K562 (cell line): ENCODE measurements around the gene CFAP157. TPM values are rescaled to one million over a fixed set of nuclear protein-coding genes. Genes with fewer than 3 reads are reported as not detected.
A peak's percentile ranks its signal among the peaks of the same experiment; 100 is the strongest.

Experiments used
- ATF7 ChIP-seq: fragments of 450-650 bp; IDR thresholded peaks from 2 replicates; pipeline ENCODE4 v1.7.1; 2014; ENCODE audit warnings: mild to moderate bottlenecking, moderate library complexity
- BCOR ChIP-seq: fragments of 450-650 bp; IDR thresholded peaks from 2 replicates; pipeline ENCODE4 v1.6.1; 2016
- CBX3 ChIP-seq, 2 experiments: IDR thresholded peaks; 1 replicate in 1 of 2; 2 replicates in 1 of 2; pipeline ENCODE4 v1.6.1; 2012; ENCODE audit warnings: inconsistent platforms in 2 of 2, low read length in 2 of 2, borderline replicate concordance in 1 of 2, control low read depth in 1 of 2
- DACH1 ChIP-seq: fragments of 450-650 bp; IDR thresholded peaks from 2 replicates; pipeline ENCODE4 v1.6.1; 2018; ENCODE audit not compliant: partially characterized antibody
- E2F3 ChIP-seq: fragments of 250-450 bp; sonication (Bioruptor Pico); IDR thresholded peaks from 2 replicates; pipeline ENCODE4 v1.4.0; 2020; ENCODE audit warnings: mild to moderate bottlenecking
- GTF2F1 ChIP-seq: IDR thresholded peaks from 2 replicates; pipeline ENCODE4 v1.6.1; 2011; ENCODE audit warnings: low read depth, low read length, improper control_type of control experiment
- MCM2 ChIP-seq: fragments of 450-650 bp; IDR thresholded peaks from 2 replicates; pipeline ENCODE4 v1.6.1; 2017; ENCODE audit warnings: low read depth, mild to moderate bottlenecking
- PCBP2 ChIP-seq: fragments of 200-400 bp; formaldehyde crosslinking; IDR thresholded peaks from 2 replicates; pipeline ENCODE4 v1.6.1; 2018; ENCODE audit warnings: low read length, low read depth, mild to moderate bottlenecking, moderate library complexity; ENCODE audit not compliant: poor library complexity, severe bottlenecking
- RFX1 ChIP-seq: fragments of 450-650 bp; IDR thresholded peaks from 2 replicates; pipeline ENCODE4 v1.6.1; 2016; ENCODE audit warnings: mild to moderate bottlenecking, moderate library complexity
- SP2 ChIP-seq: IDR thresholded peaks from 2 replicates; pipeline ENCODE4 v1.6.1; 2011; ENCODE audit warnings: mild to moderate bottlenecking, low read depth, low read length, moderate library complexity; ENCODE audit not compliant: poor library complexity, severe bottlenecking; ENCODE audit errors: extremely low read depth
- SREBF1 ChIP-seq: fragments of 150-350 bp; IDR thresholded peaks from 2 replicates; pipeline ENCODE4 v1.6.1; 2014; ENCODE audit warnings: antibody characterized with exemption, low read depth, low read length, borderline replicate concordance
- ZNF57 ChIP-seq: fragments of 450-650 bp; formaldehyde crosslinking; IDR thresholded peaks from 2 replicates; pipeline ENCODE4 v1.4.0; 2020; ENCODE audit warnings: mild to moderate bottlenecking, moderate library complexity
- polyA plus RNA-seq, 8 experiments: library from polyadenylated mRNA; depleted of rRNA in 4 of 8; stranded (reverse) in 5 of 8; unstranded in 3 of 8; fragments of >200 nt; fragmentation: Nextera tagmentation in 2 of 8; fragmentation: Illumina TruSeq in 1 of 8; extraction: Ambion mirVana in 2 of 8; extraction: Trizol in 1 of 8; gene quantifications; 2 replicates each; pipeline versions ENCODE4 v1.2.1 to v1.2.3, GENCODE V29; 2011 to 2014; ENCODE audit warnings: inconsistent platforms in 1 of 8, missing spikeins in 1 of 8
- total RNA-seq, 7 experiments: library from RNA; depleted of rRNA in 6 of 7; stranded (reverse); fragments of >200 nt in 6 of 7; fragmentation: Illumina TruSeq in 2 of 7; extraction: Trizol in 2 of 7; gene quantifications; 2 replicates each; pipeline versions ENCODE4 v1.2.1 to v1.2.3, GENCODE V29; 2011 to 2021; ENCODE audit warnings: low replicate concordance in 1 of 7
- TF ChIP-seq, protein P1 (sequence below): fragments of 450-650 bp; IDR thresholded peaks from 2 replicates; pipeline ENCODE4 v1.7.0; 2016; ENCODE audit warnings: borderline replicate concordance

Gene CFAP157
- total and polyA plus RNA-seq, 9 of the 15 experiments (the other 6 are each of a cell fraction or from before 2014, with no cell fraction given) = 0.03 TPM; not detected in 8

DNA sequence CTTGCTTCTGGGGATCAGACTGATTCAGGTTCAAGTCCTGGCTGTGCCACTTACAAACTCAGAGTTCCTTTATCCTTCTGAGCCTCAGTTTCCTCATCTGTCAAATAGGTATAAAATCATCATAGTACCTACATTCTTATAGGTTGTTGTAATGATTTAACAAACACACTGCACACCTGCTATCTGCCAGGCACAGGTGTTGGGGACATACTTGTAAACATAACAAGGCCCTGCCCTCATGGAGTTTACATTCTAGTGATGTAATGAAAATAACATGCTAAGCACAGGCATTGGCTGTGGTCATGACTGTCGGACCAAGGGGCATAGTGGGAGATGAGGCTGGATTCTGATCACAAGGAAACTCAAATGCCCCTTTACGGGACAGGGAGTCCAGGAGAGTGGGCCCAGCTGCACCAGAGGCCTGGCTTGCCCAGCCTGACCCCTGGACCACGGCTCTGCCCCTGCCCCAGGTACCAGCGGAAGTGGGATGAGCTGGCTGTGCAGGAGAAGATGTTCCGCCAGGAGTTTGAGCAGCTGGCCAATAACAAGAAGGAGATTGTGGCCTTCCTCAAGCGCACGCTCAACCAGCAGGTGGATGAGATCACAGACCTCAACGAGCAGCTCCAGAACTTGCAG, 2.3 kb downstream of the CFAP157 start (continued):
- TF ChIP-seq, protein P1, sequence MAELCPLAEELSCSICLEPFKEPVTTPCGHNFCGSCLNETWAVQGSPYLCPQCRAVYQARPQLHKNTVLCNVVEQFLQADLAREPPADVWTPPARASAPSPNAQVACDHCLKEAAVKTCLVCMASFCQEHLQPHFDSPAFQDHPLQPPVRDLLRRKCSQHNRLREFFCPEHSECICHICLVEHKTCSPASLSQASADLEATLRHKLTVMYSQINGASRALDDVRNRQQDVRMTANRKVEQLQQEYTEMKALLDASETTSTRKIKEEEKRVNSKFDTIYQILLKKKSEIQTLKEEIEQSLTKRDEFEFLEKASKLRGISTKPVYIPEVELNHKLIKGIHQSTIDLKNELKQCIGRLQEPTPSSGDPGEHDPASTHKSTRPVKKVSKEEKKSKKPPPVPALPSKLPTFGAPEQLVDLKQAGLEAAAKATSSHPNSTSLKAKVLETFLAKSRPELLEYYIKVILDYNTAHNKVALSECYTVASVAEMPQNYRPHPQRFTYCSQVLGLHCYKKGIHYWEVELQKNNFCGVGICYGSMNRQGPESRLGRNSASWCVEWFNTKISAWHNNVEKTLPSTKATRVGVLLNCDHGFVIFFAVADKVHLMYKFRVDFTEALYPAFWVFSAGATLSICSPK = no peak
- TF ChIP-seq ZNF57 (CRISPR knock-in tag) = no peak
- no peak for TF ChIP-seq PCBP2
- no peak for TF ChIP-seq SREBF1
- no peak for TF ChIP-seq E2F3 (CRISPR knock-in tag)
- no peak for TF ChIP-seq SP2
- 0 out of 2 replicates have a peak, but pooled peaks have one; percentile 20 for TF ChIP-seq ATF7
- peak in 1 of 2 experiments; percentile 53; a peak in 1 of 3 replicates for TF ChIP-seq CBX3 (IDR thresholded peaks at IDR 0.05; ENCODE audit: borderline replicate concordance in 1 of 2, low read length in 2 of 2)
- no peak for TF ChIP-seq MCM2
- no peak for TF ChIP-seq RFX1
- TF ChIP-seq DACH1 = no peak
- no peak for TF ChIP-seq GTF2F1
- peak; percentile 65 for TF ChIP-seq BCOR
